WERI-Rb-1 (cell line): ENCODE measurements around the gene CYB5D1.

Experiments used
- DNase-seq: peaks from one replicate; pipeline ENCODE4 v3.0.0-alpha.2; 2020
- H3K27ac ChIP-seq: fragments of 250-450 bp; sonication (Bioruptor Pico); 2 replicates; pipeline ENCODE4 v1.5.1; 2020; ENCODE audit warnings: mild to moderate bottlenecking, moderate library complexity
- H3K27me3 ChIP-seq: fragments of 250-450 bp; sonication (Bioruptor Pico); 2 replicates; pipeline ENCODE4 v1.5.1; 2021; ENCODE audit warnings: mild to moderate bottlenecking, low read depth, moderate library complexity; ENCODE audit not compliant: insufficient read depth, severe bottlenecking
- H3K36me3 ChIP-seq: fragments of 250-450 bp; sonication (Bioruptor Pico); 2 replicates; pipeline ENCODE4 v1.5.1; 2020; ENCODE audit warnings: mild to moderate bottlenecking, moderate library complexity
- H3K4me3 ChIP-seq: 2 replicates; pipeline ENCODE4 v1.5.1; 2011; ENCODE audit warnings: low read depth, mild to moderate bottlenecking, control low read depth, low read length
- H3K9me3 ChIP-seq: fragments of 250-450 bp; sonication (Bioruptor Pico); 2 replicates; pipeline ENCODE4 v1.5.1; 2021; ENCODE audit warnings: mild to moderate bottlenecking, moderate library complexity; ENCODE audit not compliant: severe bottlenecking
- TF ChIP-seq, protein P1 (sequence below): IDR thresholded peaks from 2 replicates; pipeline ENCODE4 v1.5.1; 2011; ENCODE audit warnings: low read depth, mild to moderate bottlenecking, control low read depth, inconsistent platforms, low read length

Gene CYB5D1

GRCh38 chr17:7886227-7887037 is 28.6 kb downstream of the CYB5D1 start:
- DNase-seq: peak; percentile 34
- peak overlapping the region; percentile 90 for H3K27ac ChIP-seq

DNA sequence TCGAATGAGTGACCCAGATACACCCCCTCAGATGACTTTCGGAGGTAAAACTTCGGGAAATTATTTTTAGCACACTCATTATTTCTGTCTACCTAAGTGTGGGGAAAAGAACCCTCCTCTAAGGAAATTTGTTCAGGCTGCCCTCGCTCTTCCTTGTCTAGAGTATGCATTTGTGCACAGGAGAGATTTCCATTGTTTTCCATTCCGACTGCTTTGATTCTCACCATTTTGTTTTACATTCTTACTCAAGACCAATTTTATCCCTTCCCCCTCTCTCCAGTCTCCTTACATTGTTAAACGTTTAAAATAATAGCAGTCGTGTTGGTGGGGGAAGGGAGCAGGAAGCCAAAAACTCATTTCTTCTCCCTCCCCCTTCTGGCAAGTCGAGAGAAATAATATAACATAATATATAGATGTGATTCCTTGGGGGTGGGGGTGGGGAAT is 29.3 kb downstream of the CYB5D1 start:
- H3K36me3 ChIP-seq: peaks cover 26% of the 10 kb centered on the region
- DNase-seq: no peak
- peak overlapping the region; percentile 90 for H3K27ac ChIP-seq
- H3K9me3 ChIP-seq: no peaks in the 10 kb centered on the region
- H3K27me3 ChIP-seq: no peaks in the 10 kb centered on the region
- peak overlapping the region; percentile 77 for H3K4me3 ChIP-seq
- TF ChIP-seq, protein P1, sequence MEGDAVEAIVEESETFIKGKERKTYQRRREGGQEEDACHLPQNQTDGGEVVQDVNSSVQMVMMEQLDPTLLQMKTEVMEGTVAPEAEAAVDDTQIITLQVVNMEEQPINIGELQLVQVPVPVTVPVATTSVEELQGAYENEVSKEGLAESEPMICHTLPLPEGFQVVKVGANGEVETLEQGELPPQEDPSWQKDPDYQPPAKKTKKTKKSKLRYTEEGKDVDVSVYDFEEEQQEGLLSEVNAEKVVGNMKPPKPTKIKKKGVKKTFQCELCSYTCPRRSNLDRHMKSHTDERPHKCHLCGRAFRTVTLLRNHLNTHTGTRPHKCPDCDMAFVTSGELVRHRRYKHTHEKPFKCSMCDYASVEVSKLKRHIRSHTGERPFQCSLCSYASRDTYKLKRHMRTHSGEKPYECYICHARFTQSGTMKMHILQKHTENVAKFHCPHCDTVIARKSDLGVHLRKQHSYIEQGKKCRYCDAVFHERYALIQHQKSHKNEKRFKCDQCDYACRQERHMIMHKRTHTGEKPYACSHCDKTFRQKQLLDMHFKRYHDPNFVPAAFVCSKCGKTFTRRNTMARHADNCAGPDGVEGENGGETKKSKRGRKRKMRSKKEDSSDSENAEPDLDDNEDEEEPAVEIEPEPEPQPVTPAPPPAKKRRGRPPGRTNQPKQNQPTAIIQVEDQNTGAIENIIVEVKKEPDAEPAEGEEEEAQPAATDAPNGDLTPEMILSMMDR: no peak

More at GRCh38 chr17:7886227-7887037, 28.6 kb downstream of the CYB5D1 start:
- Histone ChIP-seq H3K4me3 (peak overlapping the region; percentile 77), H3K36me3 (peaks cover 22% of the 10 kb centered on the region), H3K9me3 (no peaks in the 10 kb centered on the region), H3K27me3 (no peaks in the 10 kb centered on the region)
- TF ChIP-seq, protein P1: peak; percentile 8; the same call in 1 of the 2 replicates

- TF ChIP-seq, protein P1: no peak
- H3K9me3 ChIP-seq: no peaks in the 10 kb centered on the region
- no peaks in the 10 kb centered on the region for H3K27me3 ChIP-seq
- peak overlapping the region; percentile 90 for H3K27ac ChIP-seq
- peaks cover 27% of the 10 kb centered on the region for H3K36me3 ChIP-seq
- H3K4me3 ChIP-seq: peak overlapping the region; percentile 77
- peak; percentile 88 for DNase-seq
Observed at GRCh38 chr17:7887482-7888183, 29.8 kb downstream of the CYB5D1 start.

- H3K4me3 ChIP-seq: peak within 1 kb of the TSS; percentile 77
- no peaks in the 10 kb centered on the region for H3K9me3 ChIP-seq
- no peak for DNase-seq
- H3K36me3 ChIP-seq: peaks cover 27% of the 10 kb centered on the region
- no peaks in the 10 kb centered on the region for H3K27me3 ChIP-seq
- H3K27ac ChIP-seq: peak within 1 kb of the TSS; percentile 90
- TF ChIP-seq, protein P1: no peak
Observed at GRCh38 chr17:7888184-7888920, 30.5 kb downstream of the CYB5D1 start, which contains the start of gene CHD3. CHD3 (plus strand) TSS chr17:7888789; CDS start chr17:7889001, 212 bp downstream.

DNA sequence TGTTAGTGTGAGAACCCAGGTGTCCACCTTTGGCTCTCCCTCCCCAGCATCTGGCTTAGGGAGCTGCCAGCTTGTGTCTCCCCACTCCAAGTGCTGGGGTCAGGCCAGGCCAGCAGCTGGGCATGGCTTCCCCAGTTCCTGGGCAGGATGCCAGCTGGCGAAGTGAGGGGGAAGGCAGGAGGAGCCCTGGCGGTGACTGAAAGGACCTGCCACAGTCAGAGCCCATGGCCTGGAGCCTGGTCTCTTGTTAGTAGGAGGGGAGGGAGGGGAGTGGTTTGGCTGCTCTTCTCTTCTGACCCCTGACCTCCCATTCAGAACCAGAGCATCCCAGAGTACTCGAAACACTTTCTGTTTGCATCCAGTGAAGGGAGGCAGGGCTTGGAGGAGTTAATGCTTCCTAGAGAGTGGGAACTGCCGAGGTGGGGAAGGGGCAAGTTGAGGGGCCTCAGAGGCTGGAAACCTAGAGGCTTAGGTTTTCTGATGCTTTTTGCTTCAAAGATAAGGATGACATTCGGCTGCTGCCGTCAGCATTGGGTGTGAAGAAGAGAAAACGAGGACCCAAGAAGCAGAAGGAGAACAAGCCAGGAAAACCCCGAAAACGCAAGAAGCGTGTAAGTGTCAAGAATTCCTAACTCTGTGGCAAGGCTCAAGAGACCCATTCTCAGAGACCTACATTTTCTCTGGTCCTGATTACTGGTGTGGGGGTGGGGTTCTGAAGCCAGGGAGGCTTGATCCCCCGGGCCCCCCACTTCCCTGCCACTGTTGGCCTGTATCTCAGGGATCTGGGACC is 31.6 kb downstream of the CYB5D1 start:
- Histone ChIP-seq H3K4me3 (no peak overlapping the region), H3K27ac (peak overlapping the region; percentile 90)

More for the DNA sequence above, 31.6 kb downstream of the CYB5D1 start:
- Histone ChIP-seq H3K9me3 (no peaks in the 10 kb centered on the region), H3K27me3 (no peaks in the 10 kb centered on the region), H3K36me3 (peaks cover 34% of the 10 kb centered on the region)
- TF ChIP-seq, protein P1: 0 out of 2 replicates have a peak, but pooled peaks have one; percentile 31
- DNase-seq: peak; percentile 78
